Esophagus squamous epithelium (tissue), 4 donors: ENCODE data around the gene PCSK5.

Source experiments
- POLR2A ChIP-seq, 4 donors: fragments of 450-650 bp; IDR thresholded peaks; one replicate each; pipeline ENCODE4 v1.6.1; 2017; ENCODE audit warnings: antibody characterized with exemption in 4 of 4, mild to moderate bottlenecking in 4 of 4, moderate library complexity in 3 of 4
- TF ChIP-seq, protein P1 (sequence below), 6 experiments: fragments of 450-650 bp in 4 of 6; fragments of 200-600 bp in 2 of 6; sonication (generic) in 2 of 6; IDR thresholded peaks; one replicate each; pipeline ENCODE4 v1.5.1; 2016 to 2019; ENCODE audit warnings: antibody characterized with exemption in 6 of 6, mild to moderate bottlenecking in 4 of 6, moderate library complexity in 4 of 6

DNA sequence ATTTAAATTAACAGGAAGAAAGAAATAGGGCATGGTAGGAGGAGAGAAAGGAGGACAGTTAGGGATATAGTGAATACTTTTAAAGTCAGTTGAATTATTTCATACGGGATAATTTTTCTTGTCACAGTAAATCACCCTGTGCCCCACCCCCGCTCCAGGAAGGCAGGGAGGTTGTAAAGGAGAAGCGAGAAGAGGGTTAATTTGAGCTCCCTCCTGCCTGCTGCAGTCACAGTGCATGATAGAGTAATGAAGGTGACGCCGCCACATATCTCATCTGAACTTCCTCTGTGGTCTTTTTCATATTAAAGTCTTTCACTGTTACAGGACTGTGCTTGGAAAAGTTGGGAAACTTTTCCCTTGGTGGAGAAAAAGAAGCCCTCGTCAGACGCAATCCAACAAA is 896 bp upstream of the PCSK5 start:
- TF ChIP-seq, protein P1, sequence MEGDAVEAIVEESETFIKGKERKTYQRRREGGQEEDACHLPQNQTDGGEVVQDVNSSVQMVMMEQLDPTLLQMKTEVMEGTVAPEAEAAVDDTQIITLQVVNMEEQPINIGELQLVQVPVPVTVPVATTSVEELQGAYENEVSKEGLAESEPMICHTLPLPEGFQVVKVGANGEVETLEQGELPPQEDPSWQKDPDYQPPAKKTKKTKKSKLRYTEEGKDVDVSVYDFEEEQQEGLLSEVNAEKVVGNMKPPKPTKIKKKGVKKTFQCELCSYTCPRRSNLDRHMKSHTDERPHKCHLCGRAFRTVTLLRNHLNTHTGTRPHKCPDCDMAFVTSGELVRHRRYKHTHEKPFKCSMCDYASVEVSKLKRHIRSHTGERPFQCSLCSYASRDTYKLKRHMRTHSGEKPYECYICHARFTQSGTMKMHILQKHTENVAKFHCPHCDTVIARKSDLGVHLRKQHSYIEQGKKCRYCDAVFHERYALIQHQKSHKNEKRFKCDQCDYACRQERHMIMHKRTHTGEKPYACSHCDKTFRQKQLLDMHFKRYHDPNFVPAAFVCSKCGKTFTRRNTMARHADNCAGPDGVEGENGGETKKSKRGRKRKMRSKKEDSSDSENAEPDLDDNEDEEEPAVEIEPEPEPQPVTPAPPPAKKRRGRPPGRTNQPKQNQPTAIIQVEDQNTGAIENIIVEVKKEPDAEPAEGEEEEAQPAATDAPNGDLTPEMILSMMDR (IDR thresholded peaks at IDR 0.05) = no peak
- TF ChIP-seq POLR2A (IDR thresholded peaks at IDR 0.05) = no peak
